ENCODE measurements around the gene EFNA5.
"Not testable (repeated sequence)": the region's sequence is repeated elsewhere in the genome, so short reads cannot be mapped to it uniquely, and the experiment has no call there.

EFNA5 gene

DNA sequence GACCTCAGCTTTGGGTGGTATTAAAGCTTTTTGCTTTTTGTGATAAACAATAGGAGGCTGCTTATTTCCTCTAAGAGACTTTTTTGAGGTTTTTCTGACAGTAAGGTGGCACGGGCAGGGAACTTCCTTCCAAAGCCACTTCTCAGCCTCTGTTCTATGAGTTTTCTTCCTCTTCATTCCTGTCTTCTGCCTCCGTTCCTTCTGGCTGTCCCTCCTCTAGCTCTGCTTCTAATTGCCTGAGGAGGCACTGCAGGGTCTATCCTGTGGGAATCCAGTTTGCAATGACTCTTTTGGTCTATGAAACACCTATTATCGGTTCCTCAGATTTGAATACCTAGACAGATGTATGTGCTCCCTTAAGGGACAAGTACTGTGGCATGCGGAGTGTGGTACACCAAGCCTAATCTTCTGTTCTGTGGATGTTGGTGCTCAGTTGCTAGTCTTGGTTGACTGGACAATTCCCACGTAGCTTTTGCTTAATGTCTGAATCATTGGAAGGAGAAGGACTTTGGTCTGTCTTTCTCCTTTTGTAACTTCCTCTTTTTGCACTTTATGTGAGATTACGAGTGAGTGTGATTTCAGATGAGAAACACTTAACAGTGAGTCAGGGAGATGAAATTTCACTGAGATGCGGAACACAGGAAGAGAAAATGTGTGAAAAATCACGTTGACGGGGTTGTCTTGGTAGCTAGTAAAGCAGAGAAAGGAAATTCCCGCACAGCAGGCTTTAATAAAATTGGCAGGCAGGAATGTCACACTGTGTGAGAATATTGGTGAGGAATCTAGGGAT is 305.2 kb downstream of the EFNA5 start:
- DNase-seq (ENCODE audit: low read depth) = no peak

DNA sequence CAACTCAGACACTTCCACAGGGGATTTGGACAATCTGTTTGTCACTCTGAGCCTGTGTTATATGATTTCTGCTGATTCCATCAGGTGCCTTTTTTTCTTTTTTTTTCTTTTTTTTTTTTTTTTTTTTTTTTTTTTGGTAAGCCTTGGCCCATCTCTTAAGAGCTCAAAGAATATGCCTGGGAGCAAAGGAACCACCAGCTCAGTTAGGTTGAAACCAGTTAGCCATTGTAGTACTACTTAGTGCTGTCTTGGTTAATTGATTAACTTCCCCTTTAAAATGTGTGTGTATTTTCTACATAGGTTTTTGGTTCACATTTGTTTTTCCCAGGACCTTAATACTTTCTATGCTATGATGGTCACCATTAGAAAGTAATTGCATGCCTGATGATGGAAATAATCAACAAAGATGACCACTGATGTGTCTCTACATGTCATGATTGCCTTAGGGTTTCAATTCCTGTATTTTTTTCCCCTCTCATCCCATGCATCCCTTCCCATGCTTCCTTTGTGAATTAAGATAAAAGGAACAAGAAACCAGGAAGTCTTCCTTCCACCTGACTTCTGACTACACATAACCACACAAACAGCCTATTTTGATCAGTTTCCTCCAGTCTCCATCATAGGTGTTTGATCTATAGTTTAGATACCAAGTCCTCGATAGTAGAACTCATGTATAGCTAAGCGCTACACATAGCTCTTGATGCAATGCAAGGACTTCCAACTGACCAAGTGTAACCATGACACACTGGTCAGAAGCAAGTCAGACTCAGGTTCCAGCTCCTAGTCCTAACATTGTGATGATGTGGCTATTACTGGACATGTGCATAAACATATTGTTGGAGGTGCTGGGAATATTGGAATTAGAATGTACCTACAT is 306.1 kb downstream of the EFNA5 start:
- no peak for DNase-seq (ENCODE audit: low read depth)

DNA sequence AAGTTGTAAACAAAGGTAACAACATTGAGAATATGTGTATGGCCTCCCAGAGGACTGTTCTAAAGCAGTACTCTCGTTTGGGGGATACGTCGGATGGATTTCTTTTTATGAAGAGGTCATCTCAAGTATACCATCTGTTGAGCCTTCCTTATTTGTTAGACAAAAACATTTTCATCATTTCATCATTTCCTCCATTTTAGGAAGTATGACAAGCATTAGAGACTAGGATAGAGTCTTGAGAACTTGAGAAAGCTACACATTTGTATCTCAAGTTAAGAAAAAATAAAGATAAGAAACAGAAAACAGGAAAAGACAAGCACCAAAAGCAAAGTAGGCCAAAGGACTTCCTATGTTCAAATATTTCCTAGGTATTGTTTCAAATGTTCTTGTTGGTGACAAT is 307.0 kb downstream of the EFNA5 start:
- no peak for DNase-seq (ENCODE audit: low read depth)

DNA sequence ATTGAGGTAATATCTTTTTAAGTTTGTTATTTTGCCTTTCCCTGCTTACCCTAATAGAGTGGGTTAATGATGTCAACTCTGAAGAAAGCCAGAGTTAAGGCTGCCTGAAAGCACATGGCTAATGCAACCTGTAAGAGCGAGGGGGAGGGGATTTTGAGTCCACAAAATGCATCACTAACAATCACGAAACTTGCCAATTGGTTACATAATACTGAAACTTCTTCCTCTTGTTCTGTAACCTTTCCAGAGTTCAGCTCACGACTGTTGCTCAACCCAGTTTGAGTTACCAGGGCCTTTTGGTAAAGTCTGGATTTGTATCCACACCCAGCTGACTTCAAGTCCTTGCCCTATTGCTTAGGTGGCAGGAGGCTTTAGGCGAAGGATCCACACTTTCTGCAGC is 308.8 kb downstream of the EFNA5 start:
- no peak for DNase-seq (ENCODE audit: low read depth)

DNA sequence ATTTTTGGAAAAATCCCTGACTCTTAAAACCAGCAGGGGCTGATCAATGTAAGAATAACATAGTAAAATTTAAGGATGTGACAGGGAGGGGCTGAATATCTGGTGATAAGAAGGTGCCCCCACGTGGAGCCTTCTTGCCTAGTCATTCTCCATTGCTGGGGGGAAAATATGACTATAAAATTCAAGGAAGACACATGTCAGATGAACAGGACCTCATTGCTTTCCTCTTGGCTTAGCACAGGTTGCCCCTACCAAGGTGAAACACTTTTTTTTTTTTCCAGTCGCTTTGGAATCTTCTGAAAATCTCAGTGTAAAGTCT is 310.9 kb downstream of the EFNA5 start:
- no peak for DNase-seq (ENCODE audit: low read depth)

DNA sequence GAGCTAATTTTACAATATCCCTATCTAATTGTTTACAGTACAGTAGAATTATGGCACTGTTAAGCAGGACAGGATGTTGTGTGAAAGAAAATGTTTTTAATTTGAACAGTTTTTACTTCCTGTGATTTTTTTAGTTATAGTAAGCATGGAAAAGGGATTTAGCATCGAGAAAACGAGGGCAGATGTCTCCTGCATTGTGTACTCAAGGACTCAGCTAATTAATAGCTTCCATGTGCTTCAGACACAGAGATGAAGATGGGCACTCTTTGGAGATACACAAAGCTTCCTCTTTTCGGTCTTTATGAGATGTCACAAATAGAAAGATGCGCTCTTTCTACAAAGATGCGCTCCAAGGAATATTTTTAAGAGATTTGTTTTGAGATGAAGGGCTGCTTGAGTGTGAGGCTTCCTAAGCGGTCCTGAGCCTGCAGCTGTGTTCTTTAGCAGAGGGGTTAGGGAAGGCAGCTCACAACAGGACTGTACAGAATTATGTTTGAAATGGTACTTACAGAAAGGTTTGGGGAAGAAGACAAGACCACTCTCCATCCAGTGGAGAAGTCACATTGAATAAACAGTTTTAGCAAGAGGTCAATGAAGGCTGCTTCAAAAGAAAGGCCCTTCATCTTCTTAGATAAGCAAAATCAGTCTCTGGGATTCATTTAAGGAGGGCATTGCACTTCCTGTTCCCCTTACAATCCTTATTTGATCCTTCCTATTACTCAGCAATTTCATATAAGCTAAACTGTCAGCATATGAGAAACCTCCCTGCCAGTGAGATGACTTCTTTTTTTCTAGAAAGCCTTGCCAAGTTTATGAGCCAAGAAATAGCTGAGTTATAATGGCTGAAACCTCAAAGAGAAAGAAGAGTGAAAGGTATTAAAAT is 311.5 kb downstream of the EFNA5 start:
- DNase-seq (ENCODE audit: low read depth) = no peak

DNA sequence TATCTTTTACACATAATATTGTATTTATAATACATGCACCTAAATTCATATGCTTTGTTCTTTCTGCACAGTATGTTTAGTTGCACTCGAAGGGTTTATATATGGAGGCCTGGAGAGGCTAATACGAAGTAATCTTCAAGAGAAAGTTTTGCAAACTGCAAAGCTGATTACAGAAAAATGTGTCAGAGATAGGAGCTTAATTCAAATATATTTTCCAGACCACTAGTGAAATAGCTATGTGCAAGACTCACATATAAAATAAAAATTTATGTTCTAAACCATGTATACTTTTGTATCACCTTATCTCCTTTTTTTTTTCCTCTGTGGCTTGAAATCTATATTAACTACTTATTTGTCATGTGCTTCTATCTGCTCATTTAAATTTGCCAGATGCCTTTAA is 313.8 kb downstream of the EFNA5 start:
- no peak for DNase-seq (ENCODE audit: low read depth)

DNA sequence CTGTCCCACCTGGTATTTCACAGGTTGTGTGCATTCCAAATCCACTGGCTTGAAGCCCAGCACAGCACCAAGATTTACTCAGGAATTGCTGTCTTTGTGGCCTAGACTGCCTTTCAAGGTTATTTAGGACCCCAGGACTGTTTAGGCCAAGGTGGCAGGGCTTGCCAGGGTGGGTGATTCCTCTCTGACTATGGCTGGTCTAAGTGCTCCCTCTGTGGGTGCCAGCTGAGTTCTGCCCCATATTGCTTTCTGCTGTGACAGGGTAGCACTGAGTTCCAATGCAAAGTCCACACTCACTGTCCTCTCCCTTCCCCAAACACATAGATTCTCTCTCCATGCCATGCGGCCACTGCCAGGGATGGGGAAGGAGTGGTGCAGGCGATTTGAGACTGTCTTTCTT is 318.2 kb downstream of the EFNA5 start:
- DNase-seq (ENCODE audit: low read depth) = no peak

DNA sequence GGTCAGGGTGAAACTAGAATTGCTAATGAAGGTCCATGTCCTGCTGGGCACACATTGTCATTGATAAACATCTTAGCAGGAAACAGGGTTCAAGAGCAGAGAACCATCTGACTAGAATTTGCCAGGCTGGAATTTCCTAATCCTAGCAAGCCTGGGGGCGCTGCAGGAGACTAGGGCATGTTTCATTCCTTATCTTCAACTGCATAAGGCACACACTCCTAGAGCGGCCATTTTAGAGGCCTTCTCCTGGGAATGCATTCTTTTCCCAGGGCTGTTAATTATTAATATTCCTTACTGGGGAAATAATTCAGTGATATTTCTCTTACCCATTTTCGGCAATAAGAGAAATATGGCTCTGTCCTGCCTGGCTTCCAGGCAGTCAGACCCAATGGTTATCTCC is 324.2 kb downstream of the EFNA5 start:
- not testable (repeated sequence) for DNase-seq (ENCODE audit: low read depth)

DNA sequence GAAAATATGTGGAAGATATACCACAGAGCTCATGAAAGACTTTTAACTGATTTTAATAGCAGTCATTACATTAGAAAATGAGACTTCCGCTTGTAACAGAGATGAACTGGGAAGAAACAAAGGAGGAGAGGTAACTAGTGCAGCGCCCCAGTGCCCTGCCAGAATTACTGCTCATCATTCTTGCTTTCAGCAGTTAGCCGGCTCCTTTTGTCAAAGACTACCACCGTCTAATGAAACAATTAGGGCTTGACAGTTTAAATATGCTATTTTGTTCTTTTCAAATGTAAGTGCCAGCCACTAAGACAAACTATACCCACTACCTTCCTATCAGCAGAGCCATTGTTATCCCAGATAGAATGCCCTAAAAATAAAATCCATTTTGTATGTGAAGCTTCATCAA is 328.4 kb downstream of the EFNA5 start:
- no peak for DNase-seq (ENCODE audit: low read depth)

DNA sequence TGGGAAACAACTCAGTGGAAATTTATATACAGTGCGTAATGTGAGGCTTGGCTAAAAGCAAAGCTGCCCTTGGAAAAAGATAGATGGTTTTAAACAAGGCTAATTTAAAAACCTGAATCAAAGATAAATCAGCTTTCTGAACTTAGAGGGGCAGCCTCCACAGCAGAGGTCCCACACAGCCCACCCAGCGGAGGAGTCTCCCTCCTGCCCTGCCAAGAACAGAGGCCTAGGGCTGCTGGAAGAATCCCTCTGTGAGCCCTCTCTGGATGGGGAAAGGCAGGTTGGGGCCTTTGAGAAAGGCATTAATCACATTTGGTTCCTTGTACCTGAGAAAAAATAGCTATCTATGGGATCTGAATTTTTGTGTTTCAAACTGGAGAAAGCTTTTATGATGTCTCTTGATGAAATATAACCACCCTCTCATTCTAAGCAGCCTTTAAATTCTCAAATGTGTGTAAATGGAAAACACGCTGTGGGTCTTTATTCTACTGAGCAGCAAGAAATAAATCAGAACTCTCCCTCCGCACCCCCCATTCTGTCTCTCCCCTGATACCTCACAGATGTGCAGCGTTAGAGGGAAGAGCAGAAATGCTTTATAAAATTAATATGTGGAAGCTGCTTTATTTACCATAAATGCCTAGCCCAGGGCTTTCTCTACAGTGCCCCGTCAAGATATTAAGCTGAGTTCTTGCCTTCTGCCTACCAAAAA is 329.2 kb downstream of the EFNA5 start:
- no peak for DNase-seq (ENCODE audit: low read depth)

DNA sequence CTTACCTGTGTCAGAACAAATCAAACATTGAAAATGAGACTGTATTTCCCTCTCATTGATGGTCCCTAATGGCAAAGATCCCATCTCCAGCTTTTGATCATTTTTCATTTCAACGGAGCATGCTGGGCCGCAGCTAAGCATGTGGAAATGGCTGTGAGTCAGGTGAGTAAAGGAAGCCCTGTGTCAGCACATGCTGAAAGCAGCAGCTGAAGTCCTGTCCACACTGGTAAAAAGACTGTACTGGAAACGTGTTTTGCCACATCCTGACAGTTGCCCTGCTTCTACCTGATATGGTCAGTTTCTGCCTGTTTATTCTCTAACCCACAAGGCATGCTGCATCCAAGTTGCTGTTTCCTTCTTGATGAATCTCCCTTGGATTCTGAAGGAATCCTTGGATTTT is 330.1 kb downstream of the EFNA5 start:
- no peak for DNase-seq (ENCODE audit: low read depth)

DNA sequence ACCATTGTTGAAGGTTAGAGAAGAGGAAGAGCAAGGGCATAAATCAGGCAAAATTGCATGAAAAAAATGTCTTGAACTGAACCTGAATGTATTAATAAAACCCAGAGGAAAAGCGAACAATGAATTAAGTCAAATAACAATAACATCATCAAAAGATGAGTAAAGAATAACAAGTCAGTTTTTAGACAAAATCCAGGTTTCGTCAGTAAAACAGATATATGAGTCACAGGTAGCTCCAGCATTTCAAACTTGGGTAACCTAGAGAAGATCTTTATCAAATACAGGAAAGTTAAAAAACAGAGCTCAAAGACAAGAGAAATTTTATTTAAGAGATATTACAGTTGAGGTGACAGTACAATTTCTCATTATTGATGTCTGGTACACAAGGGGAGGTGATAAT is 332.4 kb downstream of the EFNA5 start:
- DNase-seq (ENCODE audit: low read depth) = no peak

DNA sequence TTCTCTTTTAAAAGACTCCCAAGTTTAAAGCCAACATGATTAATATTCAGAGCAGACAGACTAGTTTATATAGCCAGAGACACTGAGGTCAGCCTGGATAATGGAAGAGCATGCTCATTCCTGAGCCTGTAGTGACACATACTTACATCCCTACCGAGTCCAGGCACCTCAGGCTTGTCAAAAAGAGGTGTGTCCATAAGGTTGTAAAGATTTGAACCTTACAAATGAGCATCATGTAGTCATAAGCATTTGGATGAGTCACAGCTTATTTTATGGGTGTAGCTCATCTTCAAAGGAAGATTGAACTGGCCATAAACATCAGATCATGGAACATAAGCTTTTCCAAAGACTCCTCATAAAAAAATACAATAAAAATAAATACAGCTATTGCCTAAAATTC is 333.5 kb downstream of the EFNA5 start:
- no peak for DNase-seq (ENCODE audit: low read depth)

DNA sequence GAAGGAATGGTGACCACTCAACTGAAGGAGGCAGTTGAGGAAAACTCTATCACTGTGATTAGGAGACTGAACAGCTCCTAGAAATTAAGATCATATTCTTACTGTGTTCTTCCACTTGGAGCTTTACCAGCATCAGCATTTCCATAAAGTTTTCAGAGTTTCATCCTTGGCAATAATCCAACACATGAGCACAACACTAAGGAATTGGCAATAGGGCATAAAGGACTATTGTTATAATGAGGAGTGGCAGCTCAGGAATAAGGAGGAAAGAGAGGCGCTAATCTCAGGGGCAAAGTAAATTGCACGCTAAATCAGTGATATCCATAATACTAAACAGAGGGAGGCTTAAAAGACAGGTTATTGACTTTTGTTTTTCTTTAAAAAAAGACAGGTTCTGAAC is 338.9 kb downstream of the EFNA5 start:
- DNase-seq (ENCODE audit: low read depth) = no peak

DNA sequence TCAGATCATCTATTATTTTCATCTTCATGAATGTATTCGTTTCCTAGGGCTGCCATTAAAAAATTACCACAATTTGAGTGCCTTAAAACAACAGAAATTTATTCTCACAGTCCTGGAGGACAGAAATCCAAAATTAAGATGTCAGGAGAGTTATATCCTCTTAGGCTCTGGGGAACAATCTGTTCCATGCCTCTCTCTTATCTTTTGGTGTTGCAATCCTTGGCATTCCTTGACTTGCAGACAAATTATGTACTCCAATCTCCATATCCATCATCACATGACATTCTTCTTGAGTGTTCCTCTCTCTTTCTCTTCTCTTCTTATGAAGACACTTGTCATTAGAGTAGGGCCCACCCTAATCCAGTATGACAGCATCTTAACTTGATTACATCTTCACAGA is 339.4 kb downstream of the EFNA5 start:
- DNase-seq (ENCODE audit: low read depth) = no peak

DNA sequence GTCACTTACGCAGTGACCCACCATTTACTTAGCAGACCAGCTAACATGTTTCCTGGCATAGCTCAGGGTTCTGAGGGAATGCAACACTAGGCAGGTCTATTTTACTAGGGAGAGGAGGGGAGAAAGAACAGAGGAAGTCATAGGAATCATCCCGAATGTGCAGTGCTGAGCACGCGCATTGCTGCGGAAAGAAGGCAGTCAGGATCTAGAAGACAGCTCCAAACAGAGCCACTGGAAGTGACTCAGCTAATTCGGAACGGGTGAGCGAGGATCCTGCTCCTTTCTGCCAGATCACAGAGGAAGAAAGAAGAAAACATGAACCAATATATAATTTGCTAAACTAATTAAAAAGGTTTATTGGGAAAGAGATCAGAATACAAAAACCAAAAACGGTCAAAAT is 339.8 kb downstream of the EFNA5 start:
- no peak for DNase-seq (ENCODE audit: low read depth)

DNA sequence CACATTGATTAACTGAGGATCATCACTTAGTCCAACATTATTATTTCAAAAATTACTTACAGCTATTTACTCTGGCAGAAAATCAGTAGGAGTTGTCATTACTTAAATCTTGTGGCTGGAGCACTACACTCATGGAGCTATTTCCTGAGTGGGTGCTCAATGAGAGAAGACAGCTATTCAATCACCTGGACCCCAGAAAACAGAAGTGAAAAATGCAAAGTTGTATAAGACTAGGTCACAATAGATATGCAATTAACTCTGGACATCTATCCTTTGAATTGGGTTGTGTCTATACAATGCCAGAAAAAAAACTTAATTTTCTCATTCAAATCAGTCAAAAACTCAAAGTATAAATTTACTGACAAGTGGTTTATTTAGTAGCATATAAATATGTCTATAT is 340.9 kb downstream of the EFNA5 start:
- DNase-seq (ENCODE audit: low read depth) = no peak

Data from T follicular helper cell (primary cell).